Measurements from ENCODE around the gene SNAPC2. TPM values are rescaled to one million over a fixed set of nuclear protein-coding genes. Genes with fewer than 3 reads are reported as not detected.

Gene SNAPC2
- total and polyA plus RNA-seq, 2 donors (not counting 1 experiment from before 2014, with no cell fraction given): 19.9 to 21.7 TPM

GRCh38 chr19:7971553-7972520 is 51.7 kb downstream of the SNAPC2 start:
- Histone ChIP-seq H2AFZ (ENCODE audit: insufficient read depth, low read depth, low read length, poor library complexity, severe bottlenecking) (no peak overlapping the region), H3K9me3 (ENCODE audit: control extremely low read depth in 1 of 3, control insufficient read depth in 2 of 3, insufficient read depth in 1 of 3, low read length in 2 of 3) (no peaks in the 10 kb centered on the region), H3K4me1 (ENCODE audit: control insufficient read depth in 2 of 2, insufficient read depth in 2 of 2, low read length in 2 of 2) (no peaks in the 10 kb centered on the region), H3K27ac (ENCODE audit: low read length in 2 of 2) (no peak overlapping the region), H3K36me3 (replicated peaks in 1 of 2; ENCODE audit: control extremely low read depth in 1 of 2, control insufficient read depth in 1 of 2, extremely low read depth in 1 of 2, insufficient read depth in 2 of 2, low read length in 1 of 2) (peaks cover 0 to 58% of the 10 kb centered on the region in 2 experiments), H3K4me3 (ENCODE audit: control extremely low read depth in 1 of 5, extremely low read depth in 1 of 5, insufficient read depth in 1 of 5, low read depth in 2 of 5, low read length in 4 of 5) (no peak overlapping the region), H3K27me3 (replicated peaks in 1 of 4; ENCODE audit: control extremely low read depth in 1 of 4, control insufficient read depth in 3 of 4, insufficient read depth in 4 of 4, low read length in 3 of 4) (no peaks in the 10 kb centered on the region), H3K9ac (ENCODE audit: low read length) (no peak overlapping the region), H4K20me1 (ENCODE audit: control insufficient read depth, insufficient read depth, low read length, poor library complexity, severe bottlenecking) (no peaks in the 10 kb centered on the region), H3K79me2 (ENCODE audit: control insufficient read depth, insufficient read depth, low read length) (peaks cover 4% of the 10 kb centered on the region), H3K4me2 (replicated peaks; ENCODE audit: low read depth, low read length, poor library complexity, severe bottlenecking) (no peak overlapping the region)
- no peak for DNase-seq
- WGBS (ENCODE audit: insufficient coverage): 93% methylated on average over 34 of the region's 35 CpGs
- ChIA-PET CTCF (interaction anchor here (0.6 to 2.7 kb wide), 5 partner anchors 28 to 280 kb away, joined by 3 to 8 read pairs (median 4); no protein-coding TSS in a partner anchor), POLR2A (no interaction called here)
- intact Hi-C loops (cut with micrococcal nuclease): no loop called here
- Mint-ChIP-seq H3K4me3 (no peak overlapping the region), H3K9me3 (ENCODE audit: insufficient read depth) (no peaks in the 10 kb centered on the region), H3K27me3 (no peaks in the 10 kb centered on the region), H3K27ac (no peak overlapping the region), H3K4me1 (no peaks in the 10 kb centered on the region)
- no peak for ATAC-seq (ENCODE audit: low read depth)
- TF ChIP-seq EZH2 (IDR thresholded peaks at IDR 0.05; ENCODE audit: borderline replicate concordance, insufficient read depth, low read depth, low read length, poor library complexity, severe bottlenecking): no peak
- TF ChIP-seq CTCF (IDR thresholded peaks at IDR 0.05): no peak

Other genes starting within 250 kb of the SNAPC2 start
- gene MCEMP1, start 243.2 kb upstream of the SNAPC2 start, total RNA-seq: not detected in 2 replicates
- gene MCEMP1, start 243.2 kb upstream of the SNAPC2 start, polyA plus RNA-seq: 0.57 and 1.6 TPM in 2 replicates
- 61.2 and 61.5 TPM in 2 replicates for gene TRAPPC5, start 239.5 kb upstream of the SNAPC2 start, total RNA-seq
- gene TRAPPC5, start 239.5 kb upstream of the SNAPC2 start, polyA plus RNA-seq: 42.0 and 64.9 TPM in 2 replicates
- 16.3 and 17.1 TPM in 2 replicates for gene FCER2, start 218.2 kb upstream of the SNAPC2 start, total RNA-seq
- gene FCER2, start 218.2 kb upstream of the SNAPC2 start, polyA plus RNA-seq: 419 and 497 TPM in 2 replicates
- gene CLEC4G, start 188.2 kb upstream of the SNAPC2 start, total RNA-seq: not detected in 2 replicates
- 0.58 and 1.3 TPM in 2 replicates for gene CLEC4G, start 188.2 kb upstream of the SNAPC2 start, polyA plus RNA-seq
- gene CD209, start 172.8 kb upstream of the SNAPC2 start, total RNA-seq: not detected in 2 replicates
- gene CD209, start 172.8 kb upstream of the SNAPC2 start, polyA plus RNA-seq: 0.10 TPM in 1 of 2 replicates, not detected in the other
- gene CLEC4M, start 157.1 kb upstream of the SNAPC2 start, total RNA-seq: 0.52 TPM in 1 of 2 replicates, not detected in the other
- gene CLEC4M, start 157.1 kb upstream of the SNAPC2 start, polyA plus RNA-seq: 0.10 TPM in 1 of 2 replicates, not detected in the other
- gene EVI5L, start 90.1 kb upstream of the SNAPC2 start, total RNA-seq: 11.2 and 11.8 TPM in 2 replicates
- 6.1 and 7.9 TPM in 2 replicates for gene EVI5L, start 90.1 kb upstream of the SNAPC2 start, polyA plus RNA-seq
- not detected in 2 replicates for gene PRR36, start 45.9 kb upstream of the SNAPC2 start, total RNA-seq
- 0.01 and 0.04 TPM in 2 replicates for gene PRR36, start 45.9 kb upstream of the SNAPC2 start, polyA plus RNA-seq
- gene LRRC8E, start 31.8 kb upstream of the SNAPC2 start, total RNA-seq: not detected in 2 replicates
- not detected in 2 replicates for gene LRRC8E, start 31.8 kb upstream of the SNAPC2 start, polyA plus RNA-seq
- 71.9 and 76.3 TPM in 2 replicates for gene MAP2K7, start 16.5 kb upstream of the SNAPC2 start, total RNA-seq
- gene MAP2K7, start 16.5 kb upstream of the SNAPC2 start, polyA plus RNA-seq: 56.0 and 79.7 TPM in 2 replicates
- gene TGFBR3L, start 5.5 kb upstream of the SNAPC2 start, total RNA-seq: 0.22 TPM in 1 of 2 replicates, not detected in the other
- 0.21 and 0.22 TPM in 2 replicates for gene TGFBR3L, start 5.5 kb upstream of the SNAPC2 start, polyA plus RNA-seq
- gene CTXN1, start 5.8 kb downstream of the SNAPC2 start, total RNA-seq: not detected in 2 replicates
- not detected in 2 replicates for gene CTXN1, start 5.8 kb downstream of the SNAPC2 start, polyA plus RNA-seq
- gene TIMM44, start 23.3 kb downstream of the SNAPC2 start, total RNA-seq: 62.1 and 66.5 TPM in 2 replicates
- gene TIMM44, start 23.3 kb downstream of the SNAPC2 start, polyA plus RNA-seq: 48.9 and 72.2 TPM in 2 replicates
- gene ELAVL1, start 85.3 kb downstream of the SNAPC2 start, total RNA-seq: 58.3 and 63.5 TPM in 2 replicates
- gene ELAVL1, start 85.3 kb downstream of the SNAPC2 start, polyA plus RNA-seq: 20.1 and 21.8 TPM in 2 replicates
- not detected in 2 replicates for gene CCL25, start 132.4 kb downstream of the SNAPC2 start, total RNA-seq
- 0.28 TPM in 1 of 2 replicates, not detected in the other for gene CCL25, start 132.4 kb downstream of the SNAPC2 start, polyA plus RNA-seq
- not detected in 2 replicates for gene FBN3, start 229.3 kb downstream of the SNAPC2 start, total RNA-seq
- gene FBN3, start 229.3 kb downstream of the SNAPC2 start, polyA plus RNA-seq: not detected in 2 replicates